Measurements from ENCODE around the gene KCNJ1. TPM values are rescaled to one million over a fixed set of nuclear protein-coding genes. Genes with fewer than 3 reads are reported as not detected.

KCNJ1 gene
- total and polyA plus RNA-seq, 2 of the 8 experiments (the other 6 are each of a cell fraction or from before 2014, with no cell fraction given) = 0.17 to 0.23 TPM

GRCh38 chr11:128809128-128809527, 58.0 kb downstream of the KCNJ1 start (continued):
- TF ChIP-seq, protein P1, sequence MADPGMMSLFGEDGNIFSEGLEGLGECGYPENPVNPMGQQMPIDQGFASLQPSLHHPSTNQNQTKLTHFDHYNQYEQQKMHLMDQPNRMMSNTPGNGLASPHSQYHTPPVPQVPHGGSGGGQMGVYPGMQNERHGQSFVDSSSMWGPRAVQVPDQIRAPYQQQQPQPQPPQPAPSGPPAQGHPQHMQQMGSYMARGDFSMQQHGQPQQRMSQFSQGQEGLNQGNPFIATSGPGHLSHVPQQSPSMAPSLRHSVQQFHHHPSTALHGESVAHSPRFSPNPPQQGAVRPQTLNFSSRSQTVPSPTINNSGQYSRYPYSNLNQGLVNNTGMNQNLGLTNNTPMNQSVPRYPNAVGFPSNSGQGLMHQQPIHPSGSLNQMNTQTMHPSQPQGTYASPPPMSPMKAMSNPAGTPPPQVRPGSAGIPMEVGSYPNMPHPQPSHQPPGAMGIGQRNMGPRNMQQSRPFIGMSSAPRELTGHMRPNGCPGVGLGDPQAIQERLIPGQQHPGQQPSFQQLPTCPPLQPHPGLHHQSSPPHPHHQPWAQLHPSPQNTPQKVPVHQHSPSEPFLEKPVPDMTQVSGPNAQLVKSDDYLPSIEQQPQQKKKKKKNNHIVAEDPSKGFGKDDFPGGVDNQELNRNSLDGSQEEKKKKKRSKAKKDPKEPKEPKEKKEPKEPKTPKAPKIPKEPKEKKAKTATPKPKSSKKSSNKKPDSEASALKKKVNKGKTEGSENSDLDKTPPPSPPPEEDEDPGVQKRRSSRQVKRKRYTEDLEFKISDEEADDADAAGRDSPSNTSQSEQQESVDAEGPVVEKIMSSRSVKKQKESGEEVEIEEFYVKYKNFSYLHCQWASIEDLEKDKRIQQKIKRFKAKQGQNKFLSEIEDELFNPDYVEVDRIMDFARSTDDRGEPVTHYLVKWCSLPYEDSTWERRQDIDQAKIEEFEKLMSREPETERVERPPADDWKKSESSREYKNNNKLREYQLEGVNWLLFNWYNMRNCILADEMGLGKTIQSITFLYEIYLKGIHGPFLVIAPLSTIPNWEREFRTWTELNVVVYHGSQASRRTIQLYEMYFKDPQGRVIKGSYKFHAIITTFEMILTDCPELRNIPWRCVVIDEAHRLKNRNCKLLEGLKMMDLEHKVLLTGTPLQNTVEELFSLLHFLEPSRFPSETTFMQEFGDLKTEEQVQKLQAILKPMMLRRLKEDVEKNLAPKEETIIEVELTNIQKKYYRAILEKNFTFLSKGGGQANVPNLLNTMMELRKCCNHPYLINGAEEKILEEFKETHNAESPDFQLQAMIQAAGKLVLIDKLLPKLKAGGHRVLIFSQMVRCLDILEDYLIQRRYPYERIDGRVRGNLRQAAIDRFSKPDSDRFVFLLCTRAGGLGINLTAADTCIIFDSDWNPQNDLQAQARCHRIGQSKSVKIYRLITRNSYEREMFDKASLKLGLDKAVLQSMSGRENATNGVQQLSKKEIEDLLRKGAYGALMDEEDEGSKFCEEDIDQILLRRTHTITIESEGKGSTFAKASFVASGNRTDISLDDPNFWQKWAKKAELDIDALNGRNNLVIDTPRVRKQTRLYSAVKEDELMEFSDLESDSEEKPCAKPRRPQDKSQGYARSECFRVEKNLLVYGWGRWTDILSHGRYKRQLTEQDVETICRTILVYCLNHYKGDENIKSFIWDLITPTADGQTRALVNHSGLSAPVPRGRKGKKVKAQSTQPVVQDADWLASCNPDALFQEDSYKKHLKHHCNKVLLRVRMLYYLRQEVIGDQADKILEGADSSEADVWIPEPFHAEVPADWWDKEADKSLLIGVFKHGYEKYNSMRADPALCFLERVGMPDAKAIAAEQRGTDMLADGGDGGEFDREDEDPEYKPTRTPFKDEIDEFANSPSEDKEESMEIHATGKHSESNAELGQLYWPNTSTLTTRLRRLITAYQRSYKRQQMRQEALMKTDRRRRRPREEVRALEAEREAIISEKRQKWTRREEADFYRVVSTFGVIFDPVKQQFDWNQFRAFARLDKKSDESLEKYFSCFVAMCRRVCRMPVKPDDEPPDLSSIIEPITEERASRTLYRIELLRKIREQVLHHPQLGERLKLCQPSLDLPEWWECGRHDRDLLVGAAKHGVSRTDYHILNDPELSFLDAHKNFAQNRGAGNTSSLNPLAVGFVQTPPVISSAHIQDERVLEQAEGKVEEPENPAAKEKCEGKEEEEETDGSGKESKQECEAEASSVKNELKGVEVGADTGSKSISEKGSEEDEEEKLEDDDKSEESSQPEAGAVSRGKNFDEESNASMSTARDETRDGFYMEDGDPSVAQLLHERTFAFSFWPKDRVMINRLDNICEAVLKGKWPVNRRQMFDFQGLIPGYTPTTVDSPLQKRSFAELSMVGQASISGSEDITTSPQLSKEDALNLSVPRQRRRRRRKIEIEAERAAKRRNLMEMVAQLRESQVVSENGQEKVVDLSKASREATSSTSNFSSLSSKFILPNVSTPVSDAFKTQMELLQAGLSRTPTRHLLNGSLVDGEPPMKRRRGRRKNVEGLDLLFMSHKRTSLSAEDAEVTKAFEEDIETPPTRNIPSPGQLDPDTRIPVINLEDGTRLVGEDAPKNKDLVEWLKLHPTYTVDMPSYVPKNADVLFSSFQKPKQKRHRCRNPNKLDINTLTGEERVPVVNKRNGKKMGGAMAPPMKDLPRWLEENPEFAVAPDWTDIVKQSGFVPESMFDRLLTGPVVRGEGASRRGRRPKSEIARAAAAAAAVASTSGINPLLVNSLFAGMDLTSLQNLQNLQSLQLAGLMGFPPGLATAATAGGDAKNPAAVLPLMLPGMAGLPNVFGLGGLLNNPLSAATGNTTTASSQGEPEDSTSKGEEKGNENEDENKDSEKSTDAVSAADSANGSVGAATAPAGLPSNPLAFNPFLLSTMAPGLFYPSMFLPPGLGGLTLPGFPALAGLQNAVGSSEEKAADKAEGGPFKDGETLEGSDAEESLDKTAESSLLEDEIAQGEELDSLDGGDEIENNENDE (IDR thresholded peaks at IDR 0.05; ENCODE audit: insufficient replicate concordance, low read length) = no peak
- TF ChIP-seq RNF2 (IDR thresholded peaks at IDR 0.05; ENCODE audit: borderline replicate concordance, low read depth, low read length, missing control alignments, poor library complexity, severe bottlenecking) (no peak), NRF1 (IDR thresholded peaks at IDR 0.05; ENCODE audit: low read depth, low read length) (no peak), YY1 (IDR thresholded peaks at IDR 0.05; ENCODE audit: low read depth, low read length) (no peak), HDAC2 (IDR thresholded peaks at IDR 0.05; ENCODE audit: borderline replicate concordance in 1 of 2, low read depth in 2 of 2, low read length in 2 of 2) (no peak), RBBP5 (IDR thresholded peaks at IDR 0.05; ENCODE audit: borderline replicate concordance, low read depth, low read length) (no peak), GTF2F1 (IDR thresholded peaks at IDR 0.05; ENCODE audit: borderline replicate concordance, low read depth, low read length) (no peak), ATF2 (IDR thresholded peaks at IDR 0.05; ENCODE audit: low read length) (no peak), BACH1 (IDR thresholded peaks at IDR 0.05; ENCODE audit: low read length) (no peak)

Data from H1 (cell line).